ENCODE data around the gene MANBA.

- TF ChIP-seq POLR2AphosphoS5 (IDR thresholded peaks at IDR 0.05; ENCODE audit: low read depth, low read length) = no peak
- no peak for TF ChIP-seq REST (IDR thresholded peaks at IDR 0.05; ENCODE audit: insufficient read depth in 1 of 2, low read depth in 2 of 2, low read length in 2 of 2)
- no peak for TF ChIP-seq TAF1 (IDR thresholded peaks at IDR 0.05; ENCODE audit: borderline replicate concordance, insufficient read depth, low read length)
- TF ChIP-seq FOXP2 (optimal IDR thresholded peaks at IDR 0.05; ENCODE audit: borderline replicate concordance, extremely low read depth, extremely low read length, insufficient read depth) = no peak
Observed at GRCh38 chr4:102599455-102599854, 161.3 kb downstream of the MANBA start.

All from PFSK-1 (cell line).